ENCODE results near the gene DEPDC7. TPM values are rescaled to one million over a fixed set of nuclear protein-coding genes. Genes with fewer than 3 reads are reported as not detected.

The DEPDC7 gene
- total and polyA plus RNA-seq, 9 of the 15 experiments (the other 6 are each of a cell fraction or from before 2014, with no cell fraction given) = 5.4 to 19.9 (median 12.0) TPM

- TF ChIP-seq GTF3C2 (IDR thresholded peaks at IDR 0.05; ENCODE audit: borderline replicate concordance, extremely low read depth, insufficient read length) (no peak), ATF2 (CRISPR knock-in tag; IDR thresholded peaks at IDR 0.05) (no peak), U2AF2 (optimal IDR thresholded peaks at IDR 0.05; ENCODE audit: low read depth, low read length) (no peak), PREB (CRISPR knock-in tag; IDR thresholded peaks at IDR 0.05) (no peak), MYNN (IDR thresholded peaks at IDR 0.05) (no peak), MYNN (CRISPR knock-in tag; IDR thresholded peaks at IDR 0.05) (no peak), MED1 (CRISPR knock-in tag; IDR thresholded peaks at IDR 0.05; ENCODE audit: borderline replicate concordance) (no peak), ZNF655 (CRISPR knock-in tag; IDR thresholded peaks at IDR 0.05) (no peak), ZNF584 (CRISPR knock-in tag; IDR thresholded peaks at IDR 0.05; ENCODE audit: low read depth) (no peak), DNMT1 (IDR thresholded peaks at IDR 0.05) (no peak), HNRNPL (IDR thresholded peaks at IDR 0.05; ENCODE audit: low read depth, low read length) (no peak), BCL6 (CRISPR knock-in tag; IDR thresholded peaks at IDR 0.05) (no peak), MLX (CRISPR knock-in tag; conservative IDR thresholded peaks at IDR 0.05) (no peak), FOXP4 (CRISPR knock-in tag; IDR thresholded peaks at IDR 0.05; ENCODE audit: borderline replicate concordance) (no peak)
These were observed at the start of gene DEPDC7 (continued) for GRCh38 chr11:33015621-33016551.
